Measurements from ENCODE around the gene GLB1L3.

GLB1L3 gene

GRCh38 chr11:134332189-134332631 lies 56.0 kb downstream of the GLB1L3 start:
- no peak overlapping the region for H3K4me3 ChIP-seq (replicated peaks; ENCODE audit: insufficient read depth, low read length)
- peaks cover 24% of the 10 kb centered on the region for H3K27me3 ChIP-seq (ENCODE audit: insufficient read depth, poor library complexity, severe bottlenecking)

GRCh38 chr11:134332782-134333181 lies 56.6 kb downstream of the GLB1L3 start:
- no peak for TF ChIP-seq REST (IDR thresholded peaks at IDR 0.05; ENCODE audit: insufficient replicate concordance, low read depth)
- TF ChIP-seq, protein P1, sequence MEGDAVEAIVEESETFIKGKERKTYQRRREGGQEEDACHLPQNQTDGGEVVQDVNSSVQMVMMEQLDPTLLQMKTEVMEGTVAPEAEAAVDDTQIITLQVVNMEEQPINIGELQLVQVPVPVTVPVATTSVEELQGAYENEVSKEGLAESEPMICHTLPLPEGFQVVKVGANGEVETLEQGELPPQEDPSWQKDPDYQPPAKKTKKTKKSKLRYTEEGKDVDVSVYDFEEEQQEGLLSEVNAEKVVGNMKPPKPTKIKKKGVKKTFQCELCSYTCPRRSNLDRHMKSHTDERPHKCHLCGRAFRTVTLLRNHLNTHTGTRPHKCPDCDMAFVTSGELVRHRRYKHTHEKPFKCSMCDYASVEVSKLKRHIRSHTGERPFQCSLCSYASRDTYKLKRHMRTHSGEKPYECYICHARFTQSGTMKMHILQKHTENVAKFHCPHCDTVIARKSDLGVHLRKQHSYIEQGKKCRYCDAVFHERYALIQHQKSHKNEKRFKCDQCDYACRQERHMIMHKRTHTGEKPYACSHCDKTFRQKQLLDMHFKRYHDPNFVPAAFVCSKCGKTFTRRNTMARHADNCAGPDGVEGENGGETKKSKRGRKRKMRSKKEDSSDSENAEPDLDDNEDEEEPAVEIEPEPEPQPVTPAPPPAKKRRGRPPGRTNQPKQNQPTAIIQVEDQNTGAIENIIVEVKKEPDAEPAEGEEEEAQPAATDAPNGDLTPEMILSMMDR (IDR thresholded peaks at IDR 0.05; ENCODE audit: insufficient read depth, low read length): no peak
- TF ChIP-seq SPI1 (IDR thresholded peaks at IDR 0.05; ENCODE audit: borderline replicate concordance, low read depth): no peak
- no peak for TF ChIP-seq GABPA (IDR thresholded peaks at IDR 0.05; ENCODE audit: low read depth)
- no peak for TF ChIP-seq POLR2AphosphoS5 (IDR thresholded peaks at IDR 0.05; ENCODE audit: low read depth)
- no peak overlapping the region for H3K4me3 ChIP-seq (replicated peaks; ENCODE audit: insufficient read depth, low read length)
- peaks cover 24% of the 10 kb centered on the region for H3K27me3 ChIP-seq (ENCODE audit: insufficient read depth, poor library complexity, severe bottlenecking)
- no peak overlapping the region for H3K27ac ChIP-seq (replicated peaks)
- DNase-seq (ENCODE audit: low read depth in 1 of 2, low spot score in 1 of 2): no peak

More at GRCh38 chr11:134332189-134332631, 56.0 kb downstream of the GLB1L3 start:
- DNase-seq (ENCODE audit: low read depth in 1 of 2, low spot score in 1 of 2): no peak
- H3K27ac ChIP-seq (replicated peaks): no peak overlapping the region
- TF ChIP-seq POLR2AphosphoS5 (IDR thresholded peaks at IDR 0.05; ENCODE audit: low read depth) (no peak), REST (IDR thresholded peaks at IDR 0.05; ENCODE audit: insufficient replicate concordance, low read depth) (no peak), GABPA (IDR thresholded peaks at IDR 0.05; ENCODE audit: low read depth) (no peak), SPI1 (IDR thresholded peaks at IDR 0.05; ENCODE audit: borderline replicate concordance, low read depth) (no peak)
- TF ChIP-seq, protein P1 (IDR thresholded peaks at IDR 0.05; ENCODE audit: insufficient read depth, low read length): no peak

DNA sequence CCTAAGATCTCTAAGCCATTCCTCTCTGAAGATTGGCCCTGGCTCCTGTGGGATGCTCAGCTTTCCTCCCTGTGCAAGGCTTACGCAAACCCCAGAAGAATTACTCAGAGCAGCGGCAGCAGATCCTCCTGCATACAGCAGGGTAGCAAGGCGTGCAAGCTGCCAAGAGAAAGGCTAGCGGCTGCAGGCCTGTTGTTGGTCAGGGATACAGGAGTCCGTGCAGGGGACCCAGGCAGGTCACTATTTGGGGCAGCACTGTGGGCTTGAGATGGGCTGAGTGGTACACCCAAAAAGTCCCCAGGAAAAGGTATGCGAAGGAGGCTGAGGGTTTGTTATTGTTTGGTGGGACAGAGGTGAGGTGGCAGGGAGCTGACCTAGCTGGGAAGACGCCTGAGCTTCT lies 57.1 kb downstream of the GLB1L3 start:
- H3K27me3 ChIP-seq (ENCODE audit: insufficient read depth, poor library complexity, severe bottlenecking): peaks cover 24% of the 10 kb centered on the region
- no peak for DNase-seq (ENCODE audit: low read depth in 1 of 2, low spot score in 1 of 2)
- H3K27ac ChIP-seq (replicated peaks): no peak overlapping the region
- H3K4me3 ChIP-seq (replicated peaks; ENCODE audit: insufficient read depth, low read length): no peak overlapping the region
- TF ChIP-seq, protein P1 (IDR thresholded peaks at IDR 0.05; ENCODE audit: insufficient read depth, low read length): no peak
- TF ChIP-seq GABPA (IDR thresholded peaks at IDR 0.05; ENCODE audit: low read depth) (no peak), REST (IDR thresholded peaks at IDR 0.05; ENCODE audit: insufficient replicate concordance, low read depth) (no peak), POLR2AphosphoS5 (IDR thresholded peaks at IDR 0.05; ENCODE audit: low read depth) (no peak), SPI1 (IDR thresholded peaks at IDR 0.05; ENCODE audit: borderline replicate concordance, low read depth) (no peak)

All from HL-60 (cell line).